ENCODE data around the gene ABHD17A. TPM values are rescaled to one million over a fixed set of nuclear protein-coding genes. Genes with fewer than 3 reads are reported as not detected.
"Not testable (repeated sequence)": the region's sequence is repeated elsewhere in the genome, so short reads cannot be mapped to it uniquely, and the experiment has no call there.

The ABHD17A gene
- total RNA-seq, 1 experiment from 2014 or later: 68.2 TPM

- TF ChIP-seq REST (IDR thresholded peaks at IDR 0.05; ENCODE audit: low read depth) (no peak), ELF1 (IDR thresholded peaks at IDR 0.05; ENCODE audit: borderline replicate concordance, low read depth) (no peak; the same call in 1 of the 2 replicates)
Measured at GRCh38 chr19:1875646-1876495, 9.4 kb downstream of the ABHD17A start (continued).

GRCh38 chr19:1875265-1875645 lies 10.0 kb downstream of the ABHD17A start:
- RAD21 ChIA-PET (ENCODE audit: low non-redundant PET in 1 of 2, low total read pairs in 2 of 2, uncharacterized antibody in 2 of 2, unreplicated experiment in 2 of 2); H3K9me2 ChIP-seq (ENCODE audit: insufficient read depth); DNase-seq (ENCODE audit: low read depth, low spot score); H2AFZ ChIP-seq (ENCODE audit: low read depth, low read length, poor library complexity, severe bottlenecking); ATAC-seq; H3K9me3 ChIP-seq (ENCODE audit: control insufficient read depth in 1 of 2, insufficient read depth in 1 of 2, low read depth in 1 of 2, low read length in 2 of 2); intact Hi-C loops (cut with micrococcal nuclease); BruUV-seq (replicated peaks); H3K27me3 ChIP-seq (ENCODE audit: insufficient read depth, low read length): not testable (repeated sequence)
- Histone ChIP-seq H3K4me2 (ENCODE audit: low read length) (peak overlapping the region; percentile 98), H3K36me3 (ENCODE audit: control insufficient read depth in 1 of 2, insufficient read depth in 2 of 2, low read length in 2 of 2) (peaks cover 3 to 13% of the 10 kb centered on the region in 2 experiments; a peak in 2 of 4 replicates), H3K27ac (ENCODE audit: low read depth, low read length) (peak overlapping the region; percentile 95), H3K4me3 (replicated peaks in 1 of 2; ENCODE audit: low read depth in 1 of 2, low read length in 2 of 2) (peak overlapping the region; percentile 76 to 95), H3K9ac (ENCODE audit: low read length) (peak overlapping the region; percentile 95), H3K4me1 (ENCODE audit: control insufficient read depth in 1 of 2, insufficient read depth in 2 of 2, low read length in 2 of 2) (peaks cover 12 to 20% of the 10 kb centered on the region in 2 experiments), H4K20me1 (ENCODE audit: insufficient read depth) (peaks cover 11% of the 10 kb centered on the region; the same call in 1 of the 2 replicates), H3K79me2 (ENCODE audit: insufficient read depth, low read length) (peaks cover 50% of the 10 kb centered on the region)
- ChIA-PET CTCF (interaction anchor here (0.6 to 3.3 kb wide), 3 partner anchors 11 to 773 kb away, joined by 3 to 12 read pairs (median 4); no protein-coding TSS in a partner anchor), POLR2A (interaction anchor here (1.1 kb wide), 1 partner anchor 11 kb away, joined by 5 read pairs; no protein-coding TSS in a partner anchor)
